ENCODE results near the gene LAMTOR3.
A peak's percentile ranks its signal among the peaks of the same experiment; 100 is the strongest.

Gene LAMTOR3

GRCh38 chr4:99894161-99894997 lies at the start of gene LAMTOR3:
Gene LAMTOR3 (minus strand): TSS chr4:99894427. CDS start chr4:99893963, 464 bp downstream.
- DNase-seq (ENCODE audit: extremely low read depth in 1 of 2, low read depth in 1 of 2) = peak; percentile 79 to 84

GRCh38 chr4:99938243-99938753 lies 44.1 kb upstream of the LAMTOR3 start:
- no peak for DNase-seq (ENCODE audit: extremely low read depth in 1 of 2, low read depth in 1 of 2)

GRCh38 chr4:99934891-99935290 lies 40.7 kb upstream of the LAMTOR3 start:
- no peak for DNase-seq (ENCODE audit: extremely low read depth in 1 of 2, low read depth in 1 of 2)

GRCh38 chr4:99927566-99927965 lies 33.3 kb upstream of the LAMTOR3 start:
- DNase-seq (ENCODE audit: extremely low read depth in 1 of 2, low read depth in 1 of 2) = no peak

GRCh38 chr4:99921174-99921573 lies 26.9 kb upstream of the LAMTOR3 start:
- DNase-seq (ENCODE audit: extremely low read depth in 1 of 2, low read depth in 1 of 2) = no peak

- DNase-seq (ENCODE audit: extremely low read depth in 1 of 2, low read depth in 1 of 2) = no peak
Measured at GRCh38 chr4:99918656-99919055, 24.4 kb upstream of the LAMTOR3 start.

GRCh38 chr4:99917575-99917974 lies 23.3 kb upstream of the LAMTOR3 start:
- no peak for DNase-seq (ENCODE audit: extremely low read depth in 1 of 2, low read depth in 1 of 2)

GRCh38 chr4:99915449-99915848 lies 21.2 kb upstream of the LAMTOR3 start:
- no peak for DNase-seq (ENCODE audit: extremely low read depth in 1 of 2, low read depth in 1 of 2)

GRCh38 chr4:99894998-99895397 lies 771 bp upstream of the LAMTOR3 start:
- DNase-seq (ENCODE audit: extremely low read depth in 1 of 2, low read depth in 1 of 2) = no peak

- no peak for DNase-seq (ENCODE audit: extremely low read depth in 1 of 2, low read depth in 1 of 2)
Measured at GRCh38 chr4:99893839-99894160, 427 bp downstream of the LAMTOR3 start.

GRCh38 chr4:99893029-99893428 lies 1.2 kb downstream of the LAMTOR3 start:
- no peak for DNase-seq (ENCODE audit: extremely low read depth in 1 of 2, low read depth in 1 of 2)

- DNase-seq (ENCODE audit: extremely low read depth in 1 of 2, low read depth in 1 of 2) = no peak
Measured at GRCh38 chr4:99891351-99891750, 2.9 kb downstream of the LAMTOR3 start.

- DNase-seq (ENCODE audit: extremely low read depth in 1 of 2, low read depth in 1 of 2) = no peak
Measured at GRCh38 chr4:99887837-99888236, 6.4 kb downstream of the LAMTOR3 start.

GRCh38 chr4:99886146-99886545 lies 8.1 kb downstream of the LAMTOR3 start:
- no peak for DNase-seq (ENCODE audit: extremely low read depth in 1 of 2, low read depth in 1 of 2)

GRCh38 chr4:99885687-99886086 lies 8.5 kb downstream of the LAMTOR3 start:
- no peak for DNase-seq (ENCODE audit: extremely low read depth in 1 of 2, low read depth in 1 of 2)

- no peak for DNase-seq (ENCODE audit: extremely low read depth in 1 of 2, low read depth in 1 of 2)
Measured at GRCh38 chr4:99885063-99885664, 9.1 kb downstream of the LAMTOR3 start.

- DNase-seq (ENCODE audit: extremely low read depth in 1 of 2, low read depth in 1 of 2) = no peak
Measured at GRCh38 chr4:99879458-99879857, 14.8 kb downstream of the LAMTOR3 start.

- no peak for DNase-seq (ENCODE audit: extremely low read depth in 1 of 2, low read depth in 1 of 2)
Measured at GRCh38 chr4:99878604-99879003, 15.6 kb downstream of the LAMTOR3 start.

- DNase-seq (ENCODE audit: extremely low read depth in 1 of 2, low read depth in 1 of 2) = no peak
Measured at GRCh38 chr4:99876946-99877345, 17.3 kb downstream of the LAMTOR3 start.

- no peak for DNase-seq (ENCODE audit: extremely low read depth in 1 of 2, low read depth in 1 of 2)
Measured at GRCh38 chr4:99875071-99875470, 19.2 kb downstream of the LAMTOR3 start.

- DNase-seq (ENCODE audit: extremely low read depth in 1 of 2, low read depth in 1 of 2) = no peak
Measured at GRCh38 chr4:99872570-99872969, 21.7 kb downstream of the LAMTOR3 start.

GRCh38 chr4:99868126-99868596 lies 26.1 kb downstream of the LAMTOR3 start:
- DNase-seq (ENCODE audit: extremely low read depth in 1 of 2, low read depth in 1 of 2) = peak in 1 of 2 donors; percentile 36

Measured in stimulated activated CD8-positive, alpha-beta memory T cell treated with anti-CD3 and anti-CD28 coated beads, Interleukin-7, amount 100 ng/mL, for 48 hours (primary cell).